Stimulated activated CD4-positive, alpha-beta T cell treated with anti-CD3 and anti-CD28 coated beads, Interleukin-1b, Interleukin-23, amount 100 ng/mL, for 1 hour (primary cell): ENCODE data around the gene RHBDD2.
"Not testable (repeated sequence)": the region's sequence is repeated elsewhere in the genome, so short reads cannot be mapped to it uniquely, and the experiment has no call there.

ENCODE experiments used
- DNase-seq, 2 donors: peaks; one replicate each; pipeline ENCODE4 v3.0.0-alpha.2; 2020; ENCODE audit warnings: low read depth in 2 of 2

The RHBDD2 gene

GRCh38 chr7:75889223-75889825, 10.5 kb downstream of the RHBDD2 start:
- DNase-seq = no peak

GRCh38 chr7:75889826-75890225, 11.0 kb downstream of the RHBDD2 start:
- DNase-seq = no peak

- DNase-seq = not testable (repeated sequence)
Observed at GRCh38 chr7:75891237-75891636, 12.4 kb downstream of the RHBDD2 start.

- DNase-seq = no peak
Observed at GRCh38 chr7:75891815-75892411, 13.1 kb downstream of the RHBDD2 start.

- DNase-seq = no peak
Observed at GRCh38 chr7:75892634-75893272, 13.9 kb downstream of the RHBDD2 start.

- DNase-seq = no peak
Observed at GRCh38 chr7:75896803-75897327, 18.0 kb downstream of the RHBDD2 start.

GRCh38 chr7:75900617-75901315, 21.9 kb downstream of the RHBDD2 start:
- no peak for DNase-seq

- no peak for DNase-seq
Observed at GRCh38 chr7:75905785-75906604, 27.2 kb downstream of the RHBDD2 start.

- DNase-seq = no peak
Observed at GRCh38 chr7:75906991-75907667, 28.3 kb downstream of the RHBDD2 start.

- DNase-seq = not testable (repeated sequence)
Observed at GRCh38 chr7:75907668-75908039, 28.8 kb downstream of the RHBDD2 start.

- DNase-seq = no peak
Observed at GRCh38 chr7:75909521-75910132, 30.8 kb downstream of the RHBDD2 start.

GRCh38 chr7:75911186-75911585, 32.4 kb downstream of the RHBDD2 start:
- not testable (repeated sequence) for DNase-seq

GRCh38 chr7:75913437-75913836, 34.6 kb downstream of the RHBDD2 start:
- no peak for DNase-seq

- peak in 1 of 2 donors; percentile 1 for DNase-seq
Observed at GRCh38 chr7:75914169-75914654, 35.4 kb downstream of the RHBDD2 start.

GRCh38 chr7:75914655-75915415, 36.0 kb downstream of the RHBDD2 start, which contains the start of gene POR:
Gene POR, plus strand, starts transcription at chr7:75915155. Its CDS starts 38,847 bp downstream, at chr7:75954002.
- peak; percentile 96 to 97 for DNase-seq

- no peak for DNase-seq
Observed at GRCh38 chr7:75915416-75916156, 36.8 kb downstream of the RHBDD2 start.

GRCh38 chr7:75916259-75916658, 37.4 kb downstream of the RHBDD2 start:
- DNase-seq = no peak

GRCh38 chr7:75916685-75917634, 38.1 kb downstream of the RHBDD2 start:
- no peak for DNase-seq
